Testis (tissue), 2 donors: ENCODE results near the gene PC.

Experiments used
- POLR2A ChIP-seq: fragments of 450-650 bp; IDR thresholded peaks from one replicate; pipeline ENCODE4 v1.6.1; 2017; ENCODE audit warnings: antibody characterized with exemption, mild to moderate bottlenecking, moderate library complexity
- TF ChIP-seq, protein P1 (sequence below), 3 experiments: fragments of 450-650 bp in 2 of 3; fragments of 200-600 bp in 1 of 3; sonication (generic) in 1 of 3; IDR thresholded peaks; one replicate each; pipeline ENCODE4 v1.5.1; 2016 to 2019; ENCODE audit warnings: antibody characterized with exemption in 3 of 3, mild to moderate bottlenecking in 2 of 3, moderate library complexity in 1 of 3

DNA sequence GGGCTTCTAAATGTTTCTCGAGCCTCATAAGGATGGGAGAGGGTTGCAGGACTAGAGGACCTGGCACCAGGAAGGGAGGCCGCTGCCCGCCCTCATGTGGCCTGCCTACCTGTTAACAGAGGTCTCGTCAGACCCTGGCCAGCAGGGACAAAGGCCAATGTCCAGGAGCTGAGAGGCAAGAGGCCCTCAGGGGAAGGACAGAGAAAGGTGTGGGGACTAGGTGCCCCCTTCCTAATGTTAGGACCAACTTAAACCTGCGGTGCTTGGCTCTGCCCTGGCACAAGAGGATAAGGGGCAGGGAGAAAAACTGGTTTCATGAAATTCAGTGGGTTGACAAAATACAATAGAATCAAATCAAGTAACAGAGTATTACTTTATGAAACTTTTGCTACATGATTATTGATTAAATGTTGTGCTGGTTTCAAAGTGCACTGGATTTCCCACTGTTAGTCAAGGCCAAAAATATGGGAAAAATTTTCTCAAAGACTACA is 44.8 kb upstream of the PC start:
- TF ChIP-seq, protein P1, sequence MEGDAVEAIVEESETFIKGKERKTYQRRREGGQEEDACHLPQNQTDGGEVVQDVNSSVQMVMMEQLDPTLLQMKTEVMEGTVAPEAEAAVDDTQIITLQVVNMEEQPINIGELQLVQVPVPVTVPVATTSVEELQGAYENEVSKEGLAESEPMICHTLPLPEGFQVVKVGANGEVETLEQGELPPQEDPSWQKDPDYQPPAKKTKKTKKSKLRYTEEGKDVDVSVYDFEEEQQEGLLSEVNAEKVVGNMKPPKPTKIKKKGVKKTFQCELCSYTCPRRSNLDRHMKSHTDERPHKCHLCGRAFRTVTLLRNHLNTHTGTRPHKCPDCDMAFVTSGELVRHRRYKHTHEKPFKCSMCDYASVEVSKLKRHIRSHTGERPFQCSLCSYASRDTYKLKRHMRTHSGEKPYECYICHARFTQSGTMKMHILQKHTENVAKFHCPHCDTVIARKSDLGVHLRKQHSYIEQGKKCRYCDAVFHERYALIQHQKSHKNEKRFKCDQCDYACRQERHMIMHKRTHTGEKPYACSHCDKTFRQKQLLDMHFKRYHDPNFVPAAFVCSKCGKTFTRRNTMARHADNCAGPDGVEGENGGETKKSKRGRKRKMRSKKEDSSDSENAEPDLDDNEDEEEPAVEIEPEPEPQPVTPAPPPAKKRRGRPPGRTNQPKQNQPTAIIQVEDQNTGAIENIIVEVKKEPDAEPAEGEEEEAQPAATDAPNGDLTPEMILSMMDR (IDR thresholded peaks at IDR 0.05), result no peak
- no peak for TF ChIP-seq POLR2A
